Measurements from ENCODE around the gene HS2ST1. TPM values are rescaled to one million over a fixed set of nuclear protein-coding genes. Genes with fewer than 3 reads are reported as not detected.

HS2ST1 gene
- total and polyA plus RNA-seq, 9 donors = 11.5 to 31.6 (median 21.8) TPM

- H3K9me3 ChIP-seq = no peaks in the 10 kb centered on the region
- no peak overlapping the region for H3K4me3 ChIP-seq
- intact Hi-C loops (cut with DNase I) = no loop called here
- no peak overlapping the region for H3K27ac ChIP-seq
- H3K27me3 ChIP-seq = no peaks in the 10 kb centered on the region
- TF ChIP-seq CTCF (IDR thresholded peaks at IDR 0.05) (no peak), EP300 (IDR thresholded peaks at IDR 0.05) (no peak), POLR2A (IDR thresholded peaks at IDR 0.05) (no peak)
- H3K4me1 ChIP-seq (ENCODE audit: insufficient read depth) = peaks cover 3% of the 10 kb centered on the region
- H3K36me3 ChIP-seq = no peaks in the 10 kb centered on the region
- no peak for DNase-seq
Measured at GRCh38 chr1:86942743-86943142, 28.3 kb downstream of the HS2ST1 start.

GRCh38 chr1:86948212-86948611 is 33.8 kb downstream of the HS2ST1 start:
- H3K27ac ChIP-seq = no peak overlapping the region
- TF ChIP-seq POLR2A (IDR thresholded peaks at IDR 0.05) (no peak), EP300 (IDR thresholded peaks at IDR 0.05) (no peak), CTCF (IDR thresholded peaks at IDR 0.05) (no peak)
- intact Hi-C loops (cut with DNase I) = no loop called here
- peak in 2 of 5 donors; percentile 24 to 29 for DNase-seq
- no peaks in the 10 kb centered on the region for H3K36me3 ChIP-seq
- no peaks in the 10 kb centered on the region for H3K9me3 ChIP-seq
- H3K4me3 ChIP-seq = no peak overlapping the region
- peaks cover 3% of the 10 kb centered on the region for H3K4me1 ChIP-seq (ENCODE audit: insufficient read depth)
- WGBS, 3 donors = 42 to 49% (median 42%) methylated on average over 5 of the region's 5 CpGs
- H3K27me3 ChIP-seq = no peaks in the 10 kb centered on the region

- no peaks in the 10 kb centered on the region for H3K36me3 ChIP-seq
- no peak for TF ChIP-seq CTCF (IDR thresholded peaks at IDR 0.05)
- no peak for TF ChIP-seq EP300 (IDR thresholded peaks at IDR 0.05)
- no peak for TF ChIP-seq POLR2A (IDR thresholded peaks at IDR 0.05)
- WGBS, 3 donors = 63 to 76% (median 72%) methylated on average over 5 of the region's 5 CpGs
- H3K4me1 ChIP-seq (ENCODE audit: insufficient read depth) = peaks cover 3% of the 10 kb centered on the region
- intact Hi-C loops (cut with DNase I) = no loop called here
- H3K27ac ChIP-seq = no peak overlapping the region
- DNase-seq = no peak
- H3K27me3 ChIP-seq = no peaks in the 10 kb centered on the region
- H3K4me3 ChIP-seq = no peak overlapping the region
- H3K9me3 ChIP-seq = no peaks in the 10 kb centered on the region
Measured at GRCh38 chr1:86950712-86951419, 36.4 kb downstream of the HS2ST1 start.

GRCh38 chr1:86951430-86951829 is 37.0 kb downstream of the HS2ST1 start:
- DNase-seq = no peak
- TF ChIP-seq EP300 (IDR thresholded peaks at IDR 0.05) (no peak), CTCF (IDR thresholded peaks at IDR 0.05) (no peak), POLR2A (IDR thresholded peaks at IDR 0.05) (no peak)
- WGBS, 3 donors = 32 to 66% (median 46%) methylated on average over 1 of the region's 1 CpG
- Histone ChIP-seq H3K36me3 (no peaks in the 10 kb centered on the region), H3K27me3 (no peaks in the 10 kb centered on the region), H3K27ac (no peak overlapping the region), H3K4me3 (no peak overlapping the region), H3K4me1 (ENCODE audit: insufficient read depth) (peaks cover 3% of the 10 kb centered on the region), H3K9me3 (no peaks in the 10 kb centered on the region)
- intact Hi-C loops (cut with DNase I) = no loop called here

Measured in ovary (tissue), 9 donors.